Activated T-cell treated with anti-CD3 and anti-CD28 coated beads, Interleukin-2, amount 50 U/mL, for 72 hours (primary cell): ENCODE measurements around the gene GPR152. TPM values are rescaled to one million over a fixed set of nuclear protein-coding genes. Genes with fewer than 3 reads are reported as not detected.
"Not testable (repeated sequence)": the region's sequence is repeated elsewhere in the genome, so short reads cannot be mapped to it uniquely, and the experiment has no call there.

ENCODE experiments used
- ATAC-seq, 2 donors: fragments of 150-1000 bp; cut with Tn5 transposase; replicated peaks in 1 of 2; 2 replicates each; pipeline ENCODE4 v1.10.0; 2021; ENCODE audit warnings: moderate library complexity in 2 of 2, mild to moderate bottlenecking in 1 of 2
- DNase-seq, 2 donors: peaks; one replicate each; pipeline ENCODE4 v3.0.0; 2021 to 2022; ENCODE audit warnings: mixed read lengths in 1 of 2
- H3K27ac Mint-ChIP-seq: one replicate; pipeline ENCODE4 v1.8.0; 2022; ENCODE audit warnings: mild to moderate bottlenecking, moderate library complexity, mixed read lengths
- H3K27me3 Mint-ChIP-seq: one replicate; pipeline ENCODE4 v1.8.0; 2022; ENCODE audit warnings: low read depth, mixed read lengths
- H3K36me3 Mint-ChIP-seq, 2 donors: one replicate each; pipeline ENCODE4 v1.8.0; 2022; ENCODE audit warnings: mixed read lengths in 2 of 2, mild to moderate bottlenecking in 1 of 2; ENCODE audit not compliant: insufficient read depth in 2 of 2
- H3K4me1 Mint-ChIP-seq: one replicate; pipeline ENCODE4 v1.8.0; 2022; ENCODE audit warnings: low read depth, mixed read lengths
- H3K4me3 Mint-ChIP-seq, 2 donors: one replicate each; pipeline ENCODE4 v1.8.0; 2022; ENCODE audit warnings: mild to moderate bottlenecking in 2 of 2, mixed read lengths in 2 of 2, moderate library complexity in 2 of 2
- H3K9me3 Mint-ChIP-seq, 2 donors: one replicate each; pipeline ENCODE4 v1.8.0; 2022; ENCODE audit warnings: mixed read lengths in 2 of 2
- total RNA-seq, 2 donors: library from RNA; stranded (reverse); gene quantifications; one replicate each; pipeline ENCODE4 v1.2.3, GENCODE V29; 2022

GPR152 gene
- total RNA-seq, 2 donors from 2014 or later = not detected

DNA sequence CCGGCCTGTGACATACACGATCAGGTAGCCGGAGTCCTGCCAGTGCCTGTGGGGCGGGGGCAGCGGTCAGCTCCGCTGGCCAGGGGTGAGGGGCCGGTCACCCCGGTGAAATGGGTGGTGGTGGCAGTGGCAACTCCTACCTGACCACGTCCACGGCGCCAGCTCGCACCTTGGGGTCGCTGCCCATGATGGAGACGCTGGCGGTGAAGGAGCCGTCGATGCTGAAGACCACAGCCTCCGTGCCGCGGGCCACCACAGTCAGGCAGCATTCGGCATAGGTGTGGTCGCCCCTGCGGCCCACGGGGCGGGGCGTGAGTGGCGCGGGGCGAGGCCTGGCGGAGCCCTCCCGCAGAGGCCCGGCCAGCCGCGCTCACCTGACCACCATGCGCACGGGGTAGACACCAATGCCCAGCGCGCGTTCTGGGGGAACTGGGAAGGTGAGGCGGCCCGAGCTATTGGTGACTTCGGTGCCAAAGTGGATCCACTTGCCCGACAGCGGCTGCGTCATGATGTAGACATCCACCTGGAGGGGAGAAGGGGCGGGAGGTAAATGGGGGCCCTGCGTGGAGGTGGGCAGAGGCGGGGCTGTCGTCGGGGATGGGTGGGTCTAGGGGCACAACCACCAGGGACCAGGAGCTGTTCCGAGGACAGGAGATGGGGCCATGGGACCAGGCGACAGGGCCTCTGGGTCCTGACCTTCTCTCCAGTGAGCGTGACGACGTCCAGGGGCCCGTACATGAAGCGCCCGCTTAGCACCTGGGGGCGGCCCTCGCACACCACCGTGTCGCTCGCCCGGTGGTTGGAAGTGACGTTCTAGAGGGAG lies 41.2 kb upstream of the GPR152 start:
- H3K36me3 Mint-ChIP-seq = peaks cover 6 to 11% of the 10 kb centered on the region in 2 donors
- DNase-seq (no peak), ATAC-seq (no peak)
- H3K27me3 Mint-ChIP-seq = no peaks in the 10 kb centered on the region
- no peaks in the 10 kb centered on the region for H3K9me3 Mint-ChIP-seq
- H3K4me1 Mint-ChIP-seq = peaks cover 9% of the 10 kb centered on the region
- no peak overlapping the region for H3K4me3 Mint-ChIP-seq
- H3K27ac Mint-ChIP-seq = no peak overlapping the region

DNA sequence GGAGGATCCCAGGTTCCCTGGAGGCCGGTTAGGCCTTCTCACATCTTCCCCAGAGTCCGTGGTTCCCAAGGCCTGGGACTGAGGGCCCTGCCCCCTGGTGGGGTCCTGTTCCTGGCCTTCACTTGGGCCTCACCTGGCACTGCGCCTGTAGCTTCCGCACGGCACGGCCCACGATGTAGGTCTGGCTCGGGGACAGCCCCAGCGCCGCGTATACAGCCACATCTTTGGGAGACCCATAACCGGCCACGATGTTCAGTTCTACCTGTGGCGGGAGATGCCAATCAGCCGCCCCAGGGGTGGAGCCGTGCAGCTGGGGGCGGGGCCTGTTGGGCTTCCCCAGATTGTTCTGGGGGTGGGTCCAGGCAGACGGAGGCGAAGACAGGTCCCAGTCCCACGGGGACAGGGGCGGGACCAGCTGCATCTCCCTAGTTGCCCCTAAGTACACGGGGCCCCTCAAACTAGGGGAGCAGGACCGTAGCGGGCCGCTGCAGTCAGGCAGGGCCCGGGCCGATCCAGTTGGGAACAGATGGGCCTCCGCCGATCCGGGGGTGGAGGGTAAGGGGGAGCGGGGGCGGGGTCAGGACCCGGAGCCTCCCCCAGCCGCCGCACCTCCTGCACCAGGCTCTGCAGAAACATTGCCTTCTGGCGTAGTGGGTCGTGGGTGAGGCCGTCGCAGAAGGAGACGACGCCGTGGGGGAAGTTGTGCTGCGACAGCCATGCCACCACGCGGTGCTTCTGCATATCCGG lies 40.4 kb upstream of the GPR152 start:
- Mint-ChIP-seq H3K27me3 (no peaks in the 10 kb centered on the region), H3K36me3 (peaks cover 4 to 11% of the 10 kb centered on the region in 2 donors), H3K27ac (no peak overlapping the region), H3K4me1 (peaks cover 16% of the 10 kb centered on the region), H3K4me3 (no peak overlapping the region), H3K9me3 (no peaks in the 10 kb centered on the region)
- no peak for DNase-seq
- ATAC-seq = no peak

DNA sequence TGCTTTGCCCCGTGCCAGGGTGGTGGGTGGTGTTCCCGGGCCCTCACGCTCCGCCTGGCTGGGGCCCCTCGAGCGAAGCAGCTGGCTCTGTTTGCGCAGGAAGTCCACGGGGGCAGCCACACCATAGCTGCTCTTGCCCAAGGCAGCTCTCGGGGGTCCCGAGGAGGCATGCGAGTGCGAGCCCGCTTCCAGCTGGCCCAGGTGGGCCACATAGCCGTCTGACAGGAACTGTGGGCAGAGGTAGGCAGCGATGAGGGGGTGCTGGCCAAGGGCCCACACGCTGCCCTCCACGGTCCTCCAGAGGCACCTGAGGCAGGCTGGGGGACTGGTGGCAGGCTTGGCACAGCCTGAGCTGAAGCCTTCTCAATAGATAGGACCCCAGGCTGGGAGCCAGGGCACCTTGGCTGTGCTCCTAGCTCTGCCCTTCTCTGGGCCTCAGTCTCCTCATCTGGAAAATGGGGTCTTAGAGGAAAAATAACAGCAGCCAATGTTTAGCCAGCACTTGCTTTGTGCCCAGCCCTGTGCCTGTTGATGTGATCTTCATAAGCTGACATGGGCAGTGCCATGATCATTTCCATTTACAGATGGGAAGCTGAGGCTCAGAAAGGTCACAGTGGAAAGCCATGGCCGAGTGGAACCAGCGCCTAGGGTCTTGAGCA lies 39.7 kb upstream of the GPR152 start:
- no peak for DNase-seq
- Mint-ChIP-seq H3K36me3 (peaks cover 6 to 18% of the 10 kb centered on the region in 2 donors), H3K4me3 (no peak overlapping the region), H3K4me1 (peaks cover 24% of the 10 kb centered on the region), H3K9me3 (peaks cover 1 to 2% of the 10 kb centered on the region in 2 donors), H3K27ac (no peak overlapping the region), H3K27me3 (no peaks in the 10 kb centered on the region)
- ATAC-seq = no peak

DNA sequence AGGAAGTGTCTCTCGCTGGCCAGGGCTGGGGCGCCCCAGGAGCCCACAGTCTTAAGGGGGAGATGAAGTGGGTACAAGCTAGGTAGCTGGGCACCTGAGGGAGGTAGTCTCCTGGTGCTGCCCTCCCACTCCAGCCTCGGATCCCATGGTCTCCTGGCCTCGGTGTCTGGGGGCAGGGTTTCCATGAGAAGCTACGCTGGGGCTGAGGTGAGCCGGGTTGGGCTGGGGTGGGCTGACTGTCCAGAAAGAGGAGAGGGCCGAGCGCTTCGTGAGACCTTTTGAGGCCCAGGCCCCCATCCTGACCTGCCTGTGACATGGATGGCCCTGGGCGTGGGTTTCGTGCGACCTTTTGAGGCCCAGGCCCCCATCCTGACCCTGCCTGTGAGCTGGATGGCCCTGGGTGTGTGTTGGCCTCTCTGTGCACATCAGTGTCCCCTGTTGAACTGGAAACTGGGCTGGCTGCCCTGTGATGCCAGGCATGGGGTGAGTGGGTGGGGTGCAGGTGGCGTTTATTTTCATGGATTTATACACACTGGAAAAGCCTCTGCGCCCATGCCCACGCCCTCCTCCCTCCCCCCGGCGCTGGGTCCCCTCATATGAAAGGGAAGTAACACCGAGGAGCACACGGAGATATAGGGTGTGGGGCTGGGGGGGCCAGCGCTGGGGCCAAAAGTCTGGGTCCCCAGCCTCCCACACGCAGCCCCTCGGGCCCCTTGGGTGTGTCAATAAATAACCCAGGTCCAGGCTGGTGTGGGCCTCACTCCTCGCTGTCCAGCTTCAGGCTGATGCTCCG lies 38.9 kb upstream of the GPR152 start:
- peaks cover 6 to 18% of the 10 kb centered on the region in 2 donors for H3K36me3 Mint-ChIP-seq

DNA sequence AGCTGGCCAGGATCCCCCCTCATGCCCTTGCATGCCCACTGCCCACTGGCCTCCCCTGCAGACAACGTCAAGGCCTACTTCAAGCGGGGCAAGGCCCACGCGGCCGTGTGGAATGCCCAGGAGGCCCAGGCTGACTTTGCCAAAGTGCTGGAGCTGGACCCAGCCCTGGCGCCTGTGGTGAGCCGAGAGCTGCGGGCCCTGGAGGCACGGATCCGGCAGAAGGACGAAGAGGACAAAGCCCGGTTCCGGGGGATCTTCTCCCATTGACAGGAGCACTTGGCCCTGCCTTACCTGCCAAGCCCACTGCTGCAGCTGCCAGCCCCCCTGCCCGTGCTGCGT lies 38.2 kb upstream of the GPR152 start:
- DNase-seq = no peak
- Mint-ChIP-seq H3K9me3 (peaks cover 1 to 2% of the 10 kb centered on the region in 2 donors), H3K27me3 (no peaks in the 10 kb centered on the region), H3K36me3 (peaks cover 6 to 15% of the 10 kb centered on the region in 2 donors), H3K4me1 (peaks cover 39% of the 10 kb centered on the region), H3K4me3 (no peak overlapping the region), H3K27ac (peak overlapping the region; percentile 66)
- ATAC-seq = no peak

More for the DNA sequence above, 38.9 kb upstream of the GPR152 start:
- Mint-ChIP-seq H3K4me3 (no peak overlapping the region), H3K27me3 (no peaks in the 10 kb centered on the region), H3K27ac (peak overlapping the region; percentile 66), H3K4me1 (peaks cover 31% of the 10 kb centered on the region), H3K9me3 (peaks cover 1 to 2% of the 10 kb centered on the region in 2 donors)
- DNase-seq (no peak), ATAC-seq (no peak)

DNA sequence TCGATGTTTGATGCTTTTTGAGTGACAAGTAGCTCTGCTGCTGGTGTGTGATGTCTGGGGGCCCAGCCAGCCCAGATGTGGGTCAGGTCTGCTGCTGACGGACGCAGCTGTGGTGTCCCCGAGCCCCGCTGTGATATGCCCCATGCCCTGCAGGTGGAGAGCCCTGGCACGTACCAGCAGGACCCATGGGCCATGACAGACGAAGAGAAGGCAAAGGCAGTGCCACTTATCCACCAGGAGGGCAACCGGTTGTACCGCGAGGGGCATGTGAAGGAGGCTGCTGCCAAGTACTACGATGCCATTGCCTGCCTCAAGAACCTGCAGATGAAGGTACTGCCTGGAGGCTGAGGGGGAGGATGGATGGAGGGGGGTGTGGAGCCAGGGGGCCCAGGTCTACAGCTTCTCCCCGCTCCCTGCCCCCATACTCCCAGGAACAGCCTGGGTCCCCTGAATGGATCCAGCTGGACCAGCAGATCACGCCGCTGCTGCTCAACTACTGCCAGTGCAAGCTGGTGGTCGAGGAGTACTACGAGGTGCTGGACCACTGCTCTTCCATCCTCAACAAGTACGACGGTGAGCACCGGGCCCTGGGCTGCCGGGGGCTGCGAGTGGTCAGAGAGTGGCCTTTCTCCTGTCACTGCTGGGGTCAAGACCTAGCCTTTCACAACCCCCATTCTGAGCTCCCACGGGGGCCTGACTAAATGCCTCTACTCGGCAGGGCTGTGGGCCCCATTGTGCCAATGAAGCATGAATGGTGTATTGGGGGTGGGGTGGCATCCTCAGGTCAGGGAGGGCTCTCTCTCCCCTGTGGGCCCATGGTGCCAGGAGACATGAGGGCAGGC lies 37.6 kb upstream of the GPR152 start:
- ATAC-seq (no peak), DNase-seq (no peak)
- peak overlapping the region; percentile 91 for H3K27ac Mint-ChIP-seq
- peaks cover 1 to 2% of the 10 kb centered on the region in 2 donors for H3K9me3 Mint-ChIP-seq
- peaks cover 44% of the 10 kb centered on the region for H3K4me1 Mint-ChIP-seq
- H3K36me3 Mint-ChIP-seq = peaks cover 6 to 15% of the 10 kb centered on the region in 2 donors
- H3K27me3 Mint-ChIP-seq = no peaks in the 10 kb centered on the region
- peak overlapping the region; percentile 58 to 63 for H3K4me3 Mint-ChIP-seq

DNA sequence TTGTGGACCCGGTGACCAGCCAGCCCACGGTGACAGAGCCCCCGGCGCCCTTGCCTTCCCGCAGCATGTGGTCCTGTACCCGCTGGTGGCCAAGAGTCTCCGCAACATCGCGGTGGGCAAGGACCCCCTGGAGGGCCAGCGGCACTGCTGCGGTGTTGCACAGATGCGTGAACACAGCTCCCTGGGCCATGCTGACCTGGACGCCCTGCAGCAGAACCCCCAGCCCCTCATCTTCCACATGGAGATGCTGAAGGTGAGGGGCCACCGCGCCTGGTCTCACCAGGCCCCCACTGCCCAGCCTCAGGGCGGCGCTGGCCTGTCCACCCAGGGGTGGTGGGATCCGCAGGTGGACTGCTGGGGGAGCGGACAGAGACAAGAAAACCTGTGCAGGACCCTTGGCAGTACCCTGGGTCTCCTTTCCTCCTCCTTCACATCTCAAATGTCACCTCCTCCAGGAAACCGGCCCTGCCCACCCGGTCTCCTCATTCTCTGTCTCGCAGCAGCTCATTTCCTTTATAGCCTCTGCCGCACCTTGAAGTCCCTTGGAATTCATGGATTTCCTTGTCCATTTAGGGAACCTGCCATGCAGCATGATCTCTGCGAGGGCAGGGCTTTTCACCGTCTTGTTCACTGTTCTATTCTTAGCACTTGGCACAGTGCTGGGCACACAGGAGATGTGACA lies 36.8 kb upstream of the GPR152 start:
- Mint-ChIP-seq H3K4me1 (peaks cover 52% of the 10 kb centered on the region), H3K4me3 (peak overlapping the region; percentile 58 to 63), H3K9me3 (peaks cover 1 to 2% of the 10 kb centered on the region in 2 donors), H3K36me3 (peaks cover 8 to 19% of the 10 kb centered on the region in 2 donors), H3K27me3 (no peaks in the 10 kb centered on the region), H3K27ac (peak overlapping the region; percentile 91)
- no peak for DNase-seq
- no peak for ATAC-seq

DNA sequence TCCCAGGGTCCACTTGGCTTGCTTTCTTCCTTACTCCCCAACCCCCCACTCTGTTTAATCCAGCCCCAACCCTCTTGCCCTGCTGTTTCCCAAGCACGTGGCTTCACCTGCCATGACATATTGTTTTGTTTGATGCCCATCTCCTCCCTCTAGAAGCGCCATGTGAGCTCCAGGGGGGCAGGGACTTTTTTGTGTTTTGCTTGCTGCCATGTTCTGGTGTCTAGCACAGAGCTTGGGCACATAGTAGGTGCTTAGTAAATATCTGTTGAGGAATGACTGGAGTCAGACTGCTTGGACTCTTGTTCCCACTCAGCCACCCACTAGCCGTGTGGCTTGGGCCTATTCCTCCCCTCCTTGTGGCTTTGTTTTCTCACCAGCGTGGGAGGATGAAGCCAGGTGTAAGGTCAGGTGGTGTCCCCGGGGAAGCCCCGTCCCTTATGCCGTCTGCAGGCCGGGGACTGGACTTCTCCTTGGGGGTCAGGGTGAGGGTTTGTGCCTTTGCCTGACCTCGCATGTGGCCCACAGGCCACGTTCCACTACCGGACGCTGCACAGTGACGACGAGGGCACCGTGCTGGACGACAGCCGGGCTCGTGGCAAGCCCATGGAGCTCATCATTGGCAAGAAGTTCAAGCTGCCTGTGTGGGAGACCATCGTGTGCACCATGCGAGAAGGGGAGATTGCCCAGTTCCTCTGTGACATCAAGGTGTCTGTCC lies 34.1 kb upstream of the GPR152 start:
- Mint-ChIP-seq H3K27ac (peak overlapping the region; percentile 79), H3K27me3 (no peaks in the 10 kb centered on the region), H3K9me3 (peaks cover 1 to 2% of the 10 kb centered on the region in 2 donors), H3K4me1 (peaks cover 74% of the 10 kb centered on the region), H3K36me3 (peaks cover 8 to 19% of the 10 kb centered on the region in 2 donors), H3K4me3 (peak overlapping the region; percentile 87 to 96)
- ATAC-seq = peak; percentile 7 to 9
- peak; percentile 78 to 82 for DNase-seq

DNA sequence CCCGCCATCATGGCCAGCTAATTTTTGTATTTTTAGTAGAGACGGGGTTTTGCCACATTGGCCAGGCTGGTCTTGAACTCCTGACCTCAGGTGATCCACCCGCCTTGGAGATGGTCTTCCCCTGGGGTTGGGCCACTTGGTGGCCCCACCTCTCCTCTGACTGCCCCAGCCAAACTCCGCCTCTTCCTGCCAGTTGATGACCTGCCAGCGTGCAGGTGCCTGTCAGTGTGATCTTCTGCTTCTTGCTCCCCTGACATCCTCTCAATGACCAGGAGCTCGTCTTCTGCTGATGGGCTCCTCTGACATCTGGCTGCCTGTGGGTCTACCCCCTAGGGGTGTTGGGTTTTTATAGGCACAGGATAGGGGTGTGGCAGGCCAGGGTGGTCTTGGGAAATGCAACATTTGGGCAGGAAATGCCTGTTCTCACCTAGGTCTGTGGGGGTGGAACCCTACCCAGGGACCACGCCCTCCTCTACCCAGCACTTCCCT lies 33.4 kb upstream of the GPR152 start:
- peaks cover 8 to 19% of the 10 kb centered on the region in 2 donors for H3K36me3 Mint-ChIP-seq
- H3K4me3 Mint-ChIP-seq = peak overlapping the region; percentile 87 to 96
- H3K27ac Mint-ChIP-seq = peak overlapping the region; percentile 79
- not testable (repeated sequence) for H3K9me3 Mint-ChIP-seq, H3K27me3 Mint-ChIP-seq
- peaks cover 74% of the 10 kb centered on the region for H3K4me1 Mint-ChIP-seq
- peak; percentile 3 to 17 for ATAC-seq
- peak; percentile 79 to 83 for DNase-seq

DNA sequence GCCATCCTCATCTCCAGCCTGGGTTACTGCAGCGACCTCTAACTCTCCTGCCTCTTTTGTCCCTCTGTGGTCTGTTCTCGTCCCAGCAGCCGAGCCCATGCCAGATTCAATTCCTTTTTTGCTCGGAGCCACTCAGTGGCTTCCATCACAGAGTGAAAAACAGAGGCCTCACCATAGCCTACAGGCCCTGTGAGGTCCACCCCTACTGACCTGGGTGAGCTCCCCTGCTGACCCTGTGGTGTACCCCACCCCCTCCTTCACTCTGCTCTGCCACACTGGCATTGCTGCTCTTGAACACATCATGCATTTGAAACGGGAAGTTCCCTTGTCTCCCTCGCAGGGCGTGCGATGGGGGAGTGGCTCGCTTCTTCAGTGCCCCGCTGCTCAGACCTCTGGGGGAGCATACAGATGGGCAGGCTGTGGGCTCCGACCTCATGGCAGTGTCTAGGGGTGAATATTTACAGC lies 32.4 kb upstream of the GPR152 start:
- peak; percentile 5 to 12 for ATAC-seq
- peak; percentile 80 to 81 for DNase-seq
- H3K36me3 Mint-ChIP-seq = peaks cover 8 to 18% of the 10 kb centered on the region in 2 donors
- no peaks in the 10 kb centered on the region for H3K27me3 Mint-ChIP-seq
- peaks cover 73% of the 10 kb centered on the region for H3K4me1 Mint-ChIP-seq
- peak overlapping the region; percentile 98 for H3K27ac Mint-ChIP-seq
- peaks cover 1 to 2% of the 10 kb centered on the region in 2 donors for H3K9me3 Mint-ChIP-seq
- peak overlapping the region; percentile 87 to 96 for H3K4me3 Mint-ChIP-seq
